Measurements from ENCODE around the gene SLF2. TPM values are rescaled to one million over a fixed set of nuclear protein-coding genes. Genes with fewer than 3 reads are reported as not detected.

SLF2 gene
- total and polyA plus RNA-seq, 2 of the 8 experiments (the other 6 are each of a cell fraction or from before 2014, with no cell fraction given) = 5.5 to 20.9 TPM

DNA sequence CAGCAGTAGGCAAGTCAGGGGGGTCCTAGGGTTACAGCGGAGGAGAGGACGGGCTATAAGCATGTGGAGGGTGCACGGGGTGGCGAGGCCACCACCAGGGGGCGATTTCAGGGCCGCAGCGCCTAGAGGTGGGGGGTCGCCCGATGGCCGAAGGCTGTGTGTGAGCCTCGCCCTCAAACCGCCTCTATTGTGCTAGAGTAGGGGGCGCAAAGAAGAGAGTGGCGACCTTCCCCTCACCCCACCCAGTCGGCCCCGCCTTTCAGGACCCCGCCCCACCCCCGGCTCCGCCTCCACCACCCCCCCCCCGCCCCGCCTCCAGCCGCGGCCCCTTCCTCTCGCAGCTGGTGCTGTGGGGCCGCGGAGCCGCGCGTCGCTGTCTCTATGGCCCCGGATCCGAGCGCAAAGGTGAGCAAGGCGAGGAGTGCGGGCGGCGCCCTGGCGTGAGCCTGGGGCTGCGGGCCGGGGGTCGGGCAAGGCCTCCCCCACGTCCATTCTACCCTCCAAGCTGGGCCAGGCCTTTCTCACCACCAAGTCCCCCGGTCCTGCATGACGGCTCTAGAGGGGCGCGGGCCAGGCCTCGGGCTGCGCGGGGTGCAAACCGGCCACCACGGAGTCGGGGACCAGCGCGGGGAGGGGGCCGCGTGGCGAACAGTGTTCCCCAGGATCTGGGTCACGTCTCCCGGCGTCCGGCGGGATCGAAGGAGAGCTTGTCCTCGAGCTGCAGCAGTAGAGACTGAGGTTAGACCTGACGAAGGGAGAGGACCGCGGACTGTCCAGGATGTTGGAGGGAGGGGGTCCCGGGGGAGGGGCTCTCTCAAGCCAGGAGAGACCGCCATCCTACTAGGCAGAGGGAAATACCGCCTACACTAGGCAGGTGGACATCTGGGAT, 56.7 kb downstream of the SLF2 start, which contains the start of gene SEMA4G (continued):
- TF ChIP-seq CREB1 (IDR thresholded peaks at IDR 0.05) = no peak
- peak in 1 of 2 experiments; percentile 66; a peak in 1 of 4 replicates for TF ChIP-seq HDAC2 (IDR thresholded peaks at IDR 0.05; ENCODE audit: borderline replicate concordance in 1 of 2, low read depth in 2 of 2, low read length in 2 of 2)
- TF ChIP-seq, protein P1, sequence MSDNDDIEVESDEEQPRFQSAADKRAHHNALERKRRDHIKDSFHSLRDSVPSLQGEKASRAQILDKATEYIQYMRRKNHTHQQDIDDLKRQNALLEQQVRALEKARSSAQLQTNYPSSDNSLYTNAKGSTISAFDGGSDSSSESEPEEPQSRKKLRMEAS (IDR thresholded peaks at IDR 0.05) = peak; percentile 75
- no peak for TF ChIP-seq SIX5 (IDR thresholded peaks at IDR 0.05; ENCODE audit: low read depth, low read length)
- TF ChIP-seq, protein P2, sequence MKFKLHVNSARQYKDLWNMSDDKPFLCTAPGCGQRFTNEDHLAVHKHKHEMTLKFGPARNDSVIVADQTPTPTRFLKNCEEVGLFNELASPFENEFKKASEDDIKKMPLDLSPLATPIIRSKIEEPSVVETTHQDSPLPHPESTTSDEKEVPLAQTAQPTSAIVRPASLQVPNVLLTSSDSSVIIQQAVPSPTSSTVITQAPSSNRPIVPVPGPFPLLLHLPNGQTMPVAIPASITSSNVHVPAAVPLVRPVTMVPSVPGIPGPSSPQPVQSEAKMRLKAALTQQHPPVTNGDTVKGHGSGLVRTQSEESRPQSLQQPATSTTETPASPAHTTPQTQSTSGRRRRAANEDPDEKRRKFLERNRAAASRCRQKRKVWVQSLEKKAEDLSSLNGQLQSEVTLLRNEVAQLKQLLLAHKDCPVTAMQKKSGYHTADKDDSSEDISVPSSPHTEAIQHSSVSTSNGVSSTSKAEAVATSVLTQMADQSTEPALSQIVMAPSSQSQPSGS (IDR thresholded peaks at IDR 0.05; ENCODE audit: low read length) = no peak
- TF ChIP-seq EP300 (IDR thresholded peaks at IDR 0.05; ENCODE audit: borderline replicate concordance in 1 of 2, low read depth in 2 of 2, low read length in 2 of 2) = no peak
- TF ChIP-seq POLR2A (IDR thresholded peaks at IDR 0.05; ENCODE audit: control extremely low read depth in 1 of 2, low read depth in 2 of 2, low read length in 2 of 2) = no peak
- TF ChIP-seq JUND (IDR thresholded peaks at IDR 0.05; ENCODE audit: low read length) = no peak
- TF ChIP-seq RAD21 (IDR thresholded peaks at IDR 0.05 in 1 of 2, conservative IDR thresholded peaks at IDR 0.05 in 1 of 2; ENCODE audit: low read depth in 2 of 2, low read length in 2 of 2) = peak in 1 of 2 experiments; percentile 36; a peak in 1 of 4 replicates
- no peak for TF ChIP-seq MAFK (IDR thresholded peaks at IDR 0.05; ENCODE audit: low read depth, low read length)
- TF ChIP-seq EZH2 (IDR thresholded peaks at IDR 0.05; ENCODE audit: low read depth, low read length, severe bottlenecking) = no peak
- TF ChIP-seq GABPA (IDR thresholded peaks at IDR 0.05; ENCODE audit: borderline replicate concordance, insufficient read depth, low read length) = no peak
- no peak for TF ChIP-seq NANOG (IDR thresholded peaks at IDR 0.05; ENCODE audit: insufficient read depth, low read depth, low read length, poor library complexity, severe bottlenecking)
- no peak for TF ChIP-seq SIRT6 (IDR thresholded peaks at IDR 0.05; ENCODE audit: low read length)
- TF ChIP-seq JUN (IDR thresholded peaks at IDR 0.05; ENCODE audit: low read depth, low read length) = no peak
- no peak for TF ChIP-seq POU5F1 (IDR thresholded peaks at IDR 0.05; ENCODE audit: low read depth, low read length)
- TF ChIP-seq CEBPB (IDR thresholded peaks at IDR 0.05; ENCODE audit: low read depth, low read length) = no peak
- TF ChIP-seq FOSL1 (IDR thresholded peaks at IDR 0.05; ENCODE audit: insufficient read depth, low read depth, low read length) = no peak
- no peak for TF ChIP-seq HDAC6 (IDR thresholded peaks at IDR 0.05; ENCODE audit: low read depth, low read length)
- no peak for TF ChIP-seq BRCA1 (IDR thresholded peaks at IDR 0.05; ENCODE audit: low read depth, low read length)
- no peak for TF ChIP-seq RFX5 (IDR thresholded peaks at IDR 0.05; ENCODE audit: borderline replicate concordance, low read depth, low read length)
- peak; percentile 88 for TF ChIP-seq KDM1A (IDR thresholded peaks at IDR 0.05; ENCODE audit: borderline replicate concordance, low read length)
